B cell (primary cell): ENCODE results near the gene GLIS1. TPM values are rescaled to one million over a fixed set of nuclear protein-coding genes. Genes with fewer than 3 reads are reported as not detected.

Experiments
- ATAC-seq: fragments of 200-7000 bp; cut with Tn5 transposase; one replicate; pipeline ENCODE4 v1.10.0; 2021; ENCODE audit warnings: low read depth, mild to moderate bottlenecking, moderate number of reproducible peaks, moderate library complexity
- CTCF ChIA-PET: fragments of 350-600 bp; sonication (Branson Sonifier 250); formaldehyde crosslinking; loops from one replicate; lab custom pipeline; 2021; ENCODE audit warnings: antibody characterized with exemption, inconsistent platforms; lab: Charles Lee
- POLR2A ChIA-PET: fragments of 350-600 bp; sonication (Branson Sonifier 250); formaldehyde crosslinking; loops from one replicate; lab custom pipeline; 2021; ENCODE audit warnings: antibody characterized with exemption; lab: Charles Lee
- DNase-seq: peaks from one replicate; pipeline ENCODE4 v3.0.0; 2013
- H2AFZ ChIP-seq: 2 replicates; pipeline ENCODE4 v1.6.1; 2012; ENCODE audit warnings: mild to moderate bottlenecking, low read depth, low read length; ENCODE audit not compliant: insufficient read depth, poor library complexity, severe bottlenecking
- H3K27ac ChIP-seq, 2 donors: 1 replicate in 1 of 2; 2 replicates in 1 of 2; pipeline ENCODE4 v1.5.1; 2012 to 2013; ENCODE audit warnings: low read length in 2 of 2, mild to moderate bottlenecking in 2 of 2, moderate library complexity in 1 of 2
- H3K27me3 ChIP-seq, 4 experiments: fragments of 200-600 bp in 1 of 4; sonication (generic) in 1 of 4; replicated peaks in 1 of 4; 1 replicate in 2 of 4; 2 replicates in 2 of 4; pipeline versions ENCODE4 v1.6.1 to v1.7.0; 2013 to 2016; ENCODE audit warnings: low read length in 3 of 4, mild to moderate bottlenecking in 2 of 4, mixed read lengths in 1 of 4, moderate library complexity in 1 of 4; ENCODE audit not compliant: insufficient read depth in 4 of 4, control insufficient read depth in 3 of 4; ENCODE audit errors: control extremely low read depth in 1 of 4
- H3K36me3 ChIP-seq, 2 experiments: replicated peaks in 1 of 2; 1 replicate in 1 of 2; 2 replicates in 1 of 2; pipeline versions ENCODE4 v1.6.1 to v1.7.1; 2013; ENCODE audit warnings: low read length in 1 of 2; ENCODE audit not compliant: insufficient read depth in 2 of 2, control insufficient read depth in 1 of 2; ENCODE audit errors: control extremely low read depth in 1 of 2, extremely low read depth in 1 of 2
- H3K4me1 ChIP-seq, 2 donors: fragments of 200-600 bp in 1 of 2; sonication (generic) in 1 of 2; 1 replicate in 1 of 2; 2 replicates in 1 of 2; pipeline versions ENCODE4 v1.5.1 to v1.6.1; 2013 to 2017; ENCODE audit warnings: low read length in 2 of 2; ENCODE audit not compliant: control insufficient read depth in 2 of 2, insufficient read depth in 2 of 2
- H3K4me2 ChIP-seq: replicated peaks from 2 replicates; pipeline ENCODE3; 2012; ENCODE audit warnings: mild to moderate bottlenecking, low read depth, low read length; ENCODE audit not compliant: poor library complexity, severe bottlenecking
- H3K4me3 ChIP-seq, 5 experiments: fragments of 200-600 bp in 1 of 5; sonication (generic) in 1 of 5; 1 replicate in 3 of 5; 2 replicates in 2 of 5; pipeline versions ENCODE4 v1.5.1 to v1.7.0; 2011 to 2016; ENCODE audit warnings: low read length in 4 of 5, mild to moderate bottlenecking in 4 of 5, low read depth in 2 of 5, control low read depth in 1 of 5, moderate library complexity in 1 of 5; ENCODE audit not compliant: insufficient read depth in 1 of 5; ENCODE audit errors: control extremely low read depth in 1 of 5, extremely low read depth in 1 of 5
- H3K79me2 ChIP-seq: fragments of 200-600 bp; sonication (generic); one replicate; pipeline ENCODE4 v1.6.0; 2016; ENCODE audit warnings: low read length; ENCODE audit not compliant: control insufficient read depth, insufficient read depth
- H3K9ac ChIP-seq: fragments of 200-600 bp; sonication (generic); 2 replicates; pipeline ENCODE4 v1.6.1; 2017; ENCODE audit warnings: mild to moderate bottlenecking, low read length, moderate library complexity
- H3K9me3 ChIP-seq, 3 donors: one replicate each; pipeline versions ENCODE4 v1.6.1 to v1.7.1; 2013; ENCODE audit warnings: low read length in 2 of 3; ENCODE audit not compliant: control insufficient read depth in 2 of 3, insufficient read depth in 1 of 3; ENCODE audit errors: control extremely low read depth in 1 of 3
- H4K20me1 ChIP-seq: 2 replicates; pipeline ENCODE4 v1.6.0; 2012; ENCODE audit warnings: mild to moderate bottlenecking, low read length; ENCODE audit not compliant: insufficient read depth, control insufficient read depth, poor library complexity, severe bottlenecking
- H3K27ac Mint-ChIP-seq: one replicate; pipeline ENCODE4 v1.8.0; 2021; ENCODE audit warnings: mixed read lengths
- H3K27me3 Mint-ChIP-seq: one replicate; pipeline ENCODE4 v1.8.0; 2021; ENCODE audit warnings: mixed read lengths
- H3K4me1 Mint-ChIP-seq: one replicate; pipeline ENCODE4 v1.8.0; 2021; ENCODE audit warnings: mixed read lengths
- H3K4me3 Mint-ChIP-seq: one replicate; pipeline ENCODE4 v1.8.0; 2021; ENCODE audit warnings: mixed read lengths
- H3K9me3 Mint-ChIP-seq: one replicate; pipeline ENCODE4 v1.8.0; 2022; ENCODE audit warnings: mixed read lengths; ENCODE audit not compliant: insufficient read depth
- CTCF ChIP-seq: fragments of 200-600 bp; IDR thresholded peaks from one replicate; pipeline ENCODE4 v1.8.0; 2022; ENCODE audit warnings: antibody characterized with exemption, mild to moderate bottlenecking
- EZH2 ChIP-seq: IDR thresholded peaks from 2 replicates; pipeline ENCODE4 v1.6.1; 2012; ENCODE audit warnings: borderline replicate concordance, low read depth, mild to moderate bottlenecking, moderate library complexity, low read length; ENCODE audit not compliant: insufficient read depth, poor library complexity, severe bottlenecking
- WGBS: methylation state at CpG from one replicate; pipeline ENCODE4 v1.1.5; 2013; ENCODE audit warnings: missing lambda C conversion rate; ENCODE audit not compliant: insufficient coverage; 5-methylcytosine and 5-hydroxymethylcytosine counted together
- intact Hi-C: fragments of 100-400 bp; cut with micrococcal nuclease; formaldehyde crosslinking; loops from one replicate; pipeline ENCODE4 v1.10.0; 2022
- polyA plus RNA-seq: library from polyadenylated mRNA; depleted of rRNA; stranded (reverse); fragments of >200 nt; gene quantifications from 2 replicates; pipeline ENCODE4 v1.2.3, GENCODE V29; 2012
- total RNA-seq, 2 donors: library from RNA; stranded (reverse); fragments of 120-200 nt in 1 of 2; gene quantifications; 1 replicate in 1 of 2; 2 replicates in 1 of 2; pipeline versions ENCODE4 v1.2.3 to v1.2.4, GENCODE V29; 2013 to 2022

Gene GLIS1
- total and polyA plus RNA-seq, 2 donors (not counting 1 experiment from before 2014, with no cell fraction given) = not detected

- Mint-ChIP-seq H3K27me3 (peaks cover 3% of the 10 kb centered on the region), H3K4me3 (no peak overlapping the region), H3K9me3 (no peaks in the 10 kb centered on the region), H3K27ac (no peak overlapping the region), H3K4me1 (no peaks in the 10 kb centered on the region)
- Histone ChIP-seq H3K9me3 (no peaks in the 10 kb centered on the region), H3K4me1 (no peaks in the 10 kb centered on the region), H3K9ac (no peak overlapping the region), H3K4me2 (no peak overlapping the region), H3K4me3 (no peak overlapping the region), H2AFZ (no peak overlapping the region), H4K20me1 (no peaks in the 10 kb centered on the region), H3K79me2 (no peaks in the 10 kb centered on the region), H3K27ac (no peak overlapping the region), H3K27me3 (no peaks in the 10 kb centered on the region), H3K36me3 (no peaks in the 10 kb centered on the region)
- ChIA-PET POLR2A (no interaction called here), CTCF (no interaction called here)
- WGBS = 94% methylated on average over 9 of the region's 14 CpGs
- intact Hi-C loops = no loop called here
- no peak for ATAC-seq
- TF ChIP-seq CTCF (no peak), EZH2 (no peak)
- DNase-seq = no peak
These were observed 195.7 kb downstream of the GLIS1 start for GRCh38 chr1:53543130-53543777.

GRCh38 chr1:53542551-53542950, 196.4 kb downstream of the GLIS1 start:
- ChIA-PET CTCF (no interaction called here), POLR2A (no interaction called here)
- intact Hi-C loops = no loop called here
- Histone ChIP-seq H3K9ac (no peak overlapping the region), H4K20me1 (no peaks in the 10 kb centered on the region), H3K27ac (no peak overlapping the region), H3K4me1 (no peaks in the 10 kb centered on the region), H3K36me3 (no peaks in the 10 kb centered on the region), H3K27me3 (no peaks in the 10 kb centered on the region), H3K79me2 (no peaks in the 10 kb centered on the region), H3K4me2 (no peak overlapping the region), H3K4me3 (no peak overlapping the region), H3K9me3 (no peaks in the 10 kb centered on the region), H2AFZ (no peak overlapping the region)
- H3K4me1 Mint-ChIP-seq = no peaks in the 10 kb centered on the region
- H3K9me3 Mint-ChIP-seq = no peaks in the 10 kb centered on the region
- no peak overlapping the region for H3K4me3 Mint-ChIP-seq
- no peak overlapping the region for H3K27ac Mint-ChIP-seq
- H3K27me3 Mint-ChIP-seq = peaks cover 3% of the 10 kb centered on the region
- 76% methylated on average over 5 of the region's 5 CpGs for WGBS
- DNase-seq (no peak), ATAC-seq (no peak)
- TF ChIP-seq CTCF (no peak), EZH2 (no peak)
